Stimulated activated CD4-positive, alpha-beta T cell treated with anti-CD3 and anti-CD28 coated beads, TNF-alpha, amount 100 ng/mL, for 24 hours (primary cell): ENCODE data around the gene RUNX1.

Source experiments
- DNase-seq, 3 experiments: peaks; one replicate each; pipeline ENCODE4 v3.0.0-alpha.2; 2020; ENCODE audit warnings: low read depth in 3 of 3

Gene RUNX1

GRCh38 chr21:34880401-34880800, 168.7 kb downstream of the RUNX1 start:
- DNase-seq, result no peak

- no peak for DNase-seq
Observed at GRCh38 chr21:34878940-34879339, 170.2 kb downstream of the RUNX1 start.

GRCh38 chr21:34878501-34878900, 170.6 kb downstream of the RUNX1 start:
- DNase-seq, result no peak

- no peak for DNase-seq
Observed at GRCh38 chr21:34877485-34878128, 171.5 kb downstream of the RUNX1 start.

GRCh38 chr21:34875830-34876229, 173.3 kb downstream of the RUNX1 start:
- DNase-seq, result no peak

GRCh38 chr21:34874684-34875513, 174.2 kb downstream of the RUNX1 start:
- no peak for DNase-seq

GRCh38 chr21:34871026-34871908, 177.8 kb downstream of the RUNX1 start:
- no peak for DNase-seq

- DNase-seq, result no peak
Observed at GRCh38 chr21:34870246-34870645, 178.9 kb downstream of the RUNX1 start.

GRCh38 chr21:34869545-34869944, 179.6 kb downstream of the RUNX1 start:
- DNase-seq, result no peak

- no peak for DNase-seq
Observed at GRCh38 chr21:34867785-34868184, 181.3 kb downstream of the RUNX1 start.

- peak in 2 of 3 experiments; percentile 12 to 46 for DNase-seq
Observed at GRCh38 chr21:34865400-34866241, 183.5 kb downstream of the RUNX1 start.

GRCh38 chr21:34864370-34865149, 184.5 kb downstream of the RUNX1 start:
- no peak for DNase-seq

- no peak for DNase-seq
Observed at GRCh38 chr21:34862951-34863350, 186.2 kb downstream of the RUNX1 start.

GRCh38 chr21:34861258-34861657, 187.8 kb downstream of the RUNX1 start:
- no peak for DNase-seq

GRCh38 chr21:34859976-34860653, 189.0 kb downstream of the RUNX1 start:
- DNase-seq, result no peak

GRCh38 chr21:34858559-34858958, 190.5 kb downstream of the RUNX1 start:
- DNase-seq, result no peak

- no peak for DNase-seq
Observed at GRCh38 chr21:34857874-34858273, 191.2 kb downstream of the RUNX1 start.

- no peak for DNase-seq
Observed at GRCh38 chr21:34857122-34857713, 191.9 kb downstream of the RUNX1 start.

- DNase-seq, result no peak
Observed at GRCh38 chr21:34852448-34852847, 196.7 kb downstream of the RUNX1 start.
